ENCODE results near the gene HDAC3.
A peak's percentile ranks its signal among the peaks of the same experiment; 100 is the strongest.

The HDAC3 gene

GRCh38 chr5:141664733-141665461 is 28.2 kb upstream of the HDAC3 start (continued):
- TF ChIP-seq CTCF (tag by site-specific recombination; IDR thresholded peaks at IDR 0.05), result peak; percentile 42
- no peak for TF ChIP-seq ZNF416 (tag by site-specific recombination; IDR thresholded peaks at IDR 0.05)
- peak; percentile 86 for TF ChIP-seq ZNF660 (tag by site-specific recombination; IDR thresholded peaks at IDR 0.05)
- TF ChIP-seq MEIS1 (CRISPR knock-in tag; IDR thresholded peaks at IDR 0.05; ENCODE audit: borderline replicate concordance), result no peak
- no peak for TF ChIP-seq HIC1 (tag by site-specific recombination; IDR thresholded peaks at IDR 0.05)
- TF ChIP-seq ZNF37A (tag by site-specific recombination; IDR thresholded peaks at IDR 0.05), result no peak
- TF ChIP-seq ZNF514 (tag by site-specific recombination; IDR thresholded peaks at IDR 0.05), result no peak

- ChIA-PET POLR2A (no interaction called here), CTCF (interaction anchor here (0.8 to 1.8 kb wide), 9 partner anchors 28 to 349 kb away, joined by 3 to 6 read pairs (median 5); partner anchors contain the start of genes DIAPH1 and GNPDA1)
- no peaks in the 10 kb centered on the region for H3K36me3 ChIP-seq (ENCODE audit: control insufficient read depth in 2 of 2, insufficient read depth in 1 of 2, low read length in 2 of 2)
- H3K9me3 ChIP-seq (ENCODE audit: control insufficient read depth, insufficient read depth, low read depth, low read length), result no peaks in the 10 kb centered on the region
- H3K27ac ChIP-seq (ENCODE audit: extremely low read depth, low read depth, low read length), result no peak overlapping the region
- TF ChIP-seq ZNF521 (tag by site-specific recombination; IDR thresholded peaks at IDR 0.05) (no peak), ZNF677 (tag by site-specific recombination; IDR thresholded peaks at IDR 0.05) (no peak), ZNF311 (tag by site-specific recombination; IDR thresholded peaks at IDR 0.05; ENCODE audit: borderline replicate concordance) (no peak), KLF17 (tag by site-specific recombination; IDR thresholded peaks at IDR 0.05) (no peak), ZNF777 (tag by site-specific recombination; IDR thresholded peaks at IDR 0.05; ENCODE audit: borderline replicate concordance) (no peak), ZSCAN5A (tag by site-specific recombination; IDR thresholded peaks at IDR 0.05) (no peak), FEZF1 (tag by site-specific recombination; IDR thresholded peaks at IDR 0.05) (no peak), ZNF324 (tag by site-specific recombination; IDR thresholded peaks at IDR 0.05) (no peak), ZNF473 (tag by site-specific recombination; IDR thresholded peaks at IDR 0.05) (no peak), KLF9 (tag by site-specific recombination; IDR thresholded peaks at IDR 0.05; ENCODE audit: low read depth) (no peak), ZNF350 (tag by site-specific recombination; IDR thresholded peaks at IDR 0.05) (no peak), ZNF274 (IDR thresholded peaks at IDR 0.05; ENCODE audit: low read length) (no peak), ZNF274 (tag by site-specific recombination; IDR thresholded peaks at IDR 0.05; ENCODE audit: borderline replicate concordance) (no peak)
- H3K4me3 ChIP-seq (ENCODE audit: low read depth, low read length), result no peak overlapping the region
- no peaks in the 10 kb centered on the region for H3K4me1 ChIP-seq (ENCODE audit: control insufficient read depth, insufficient read depth, low read length)
Measured at GRCh38 chr5:141663506-141663905, 26.9 kb upstream of the HDAC3 start.

Data from HEK293 (cell line).